ENCODE results near the gene ELOVL5.

- TF ChIP-seq CTCF (IDR thresholded peaks at IDR 0.05) (no peak), POLR2A (IDR thresholded peaks at IDR 0.05) (no peak), EP300 (IDR thresholded peaks at IDR 0.05) (no peak)
Measured at GRCh38 chr6:53279293-53279692, 69.5 kb downstream of the ELOVL5 start.
